IPS DF 6.9 (cell line): ENCODE results near the gene B3GAT3.

ENCODE experiments used
- DNase-seq: peaks from one replicate; pipeline ENCODE4 v3.0.0-alpha.2; 2013; ENCODE audit warnings: low read depth, low spot score
- H3K27ac ChIP-seq: one replicate; pipeline ENCODE4 v1.5.1; 2013; ENCODE audit warnings: low read length, control low read depth
- H3K27me3 ChIP-seq: 2 replicates; pipeline ENCODE4 v1.6.1; 2013; ENCODE audit warnings: mild to moderate bottlenecking, low read length; ENCODE audit not compliant: control insufficient read depth, insufficient read depth
- H3K36me3 ChIP-seq: 2 replicates; pipeline ENCODE4 v1.6.1; 2013; ENCODE audit warnings: low read length; ENCODE audit not compliant: control insufficient read depth, insufficient read depth
- H3K4me1 ChIP-seq: 2 replicates; pipeline ENCODE4 v1.6.1; 2013; ENCODE audit warnings: low read length; ENCODE audit not compliant: control insufficient read depth, insufficient read depth
- H3K4me3 ChIP-seq: 2 replicates; pipeline ENCODE4 v1.5.1; 2013; ENCODE audit warnings: mild to moderate bottlenecking, low read length
- H3K9me3 ChIP-seq: 2 replicates; pipeline ENCODE4 v1.6.1; 2013; ENCODE audit warnings: low read length, inconsistent platforms; ENCODE audit not compliant: control insufficient read depth, insufficient read depth
- WGBS: extraction: QIAGEN DNeasy Blood & Tissue Kit; methylation state at CpG from one replicate; pipeline ENCODE4 v1.1.7; 2013; ENCODE audit warnings: mixed read lengths, missing lambda C conversion rate; ENCODE audit not compliant: insufficient read length, insufficient coverage; 5-methylcytosine and 5-hydroxymethylcytosine counted together

Gene B3GAT3

GRCh38 chr11:62604460-62605120, 17.2 kb downstream of the B3GAT3 start:
- Histone ChIP-seq H3K9me3 (no peaks in the 10 kb centered on the region), H3K4me1 (peaks cover 3% of the 10 kb centered on the region; the same call in 1 of the 2 replicates), H3K27ac (no peak overlapping the region), H3K4me3 (no peak overlapping the region), H3K27me3 (peaks cover 3% of the 10 kb centered on the region; the same call in 1 of the 2 replicates), H3K36me3 (no peaks in the 10 kb centered on the region)
- no CpG with 5 or more reads among the region's 13 CpGs for WGBS
- DNase-seq = no peak

GRCh38 chr11:62603776-62604299, 17.9 kb downstream of the B3GAT3 start:
- Histone ChIP-seq H3K4me1 (peaks cover 4% of the 10 kb centered on the region; the same call in 1 of the 2 replicates), H3K36me3 (no peaks in the 10 kb centered on the region), H3K9me3 (no peaks in the 10 kb centered on the region), H3K4me3 (no peak overlapping the region), H3K27me3 (peaks cover 3% of the 10 kb centered on the region; the same call in 1 of the 2 replicates), H3K27ac (no peak overlapping the region)
- no peak for DNase-seq
- no CpG with 5 or more reads among the region's 8 CpGs for WGBS

- no CpG with 5 or more reads among the region's 13 CpGs for WGBS
- Histone ChIP-seq H3K27ac (no peak overlapping the region), H3K36me3 (peaks cover 3% of the 10 kb centered on the region; the same call in 1 of the 2 replicates), H3K9me3 (no peaks in the 10 kb centered on the region), H3K4me3 (peak overlapping the region; percentile 28; the same call in 1 of the 2 replicates), H3K27me3 (peaks cover 3% of the 10 kb centered on the region; the same call in 1 of the 2 replicates), H3K4me1 (peaks cover 4% of the 10 kb centered on the region; the same call in 1 of the 2 replicates)
- no peak for DNase-seq
These were observed 18.7 kb downstream of the B3GAT3 start for GRCh38 chr11:62603072-62603408.

- H3K27me3 ChIP-seq = peaks cover 3% of the 10 kb centered on the region; the same call in 1 of the 2 replicates
- DNase-seq = no peak
- H3K4me3 ChIP-seq = peak overlapping the region; percentile 28; the same call in 1 of the 2 replicates
- H3K36me3 ChIP-seq = peaks cover 9% of the 10 kb centered on the region; the same call in 1 of the 2 replicates
- H3K27ac ChIP-seq = no peak overlapping the region
- no CpG with 5 or more reads among the region's 96 CpGs for WGBS
- H3K4me1 ChIP-seq = peaks cover 4% of the 10 kb centered on the region; the same call in 1 of the 2 replicates
- no peaks in the 10 kb centered on the region for H3K9me3 ChIP-seq
These were observed 19.4 kb downstream of the B3GAT3 start for GRCh38 chr11:62602141-62603071.

- no CpG with 5 or more reads among the region's 83 CpGs for WGBS
- H3K27ac ChIP-seq = no peak within 1 kb of the TSS
- H3K4me1 ChIP-seq = peaks cover 4% of the 10 kb centered on the region; the same call in 1 of the 2 replicates
- H3K36me3 ChIP-seq = peaks cover 14% of the 10 kb centered on the region
- peak; percentile 95 for DNase-seq
- H3K9me3 ChIP-seq = no peaks in the 10 kb centered on the region
- peaks cover 3% of the 10 kb centered on the region; the same call in 1 of the 2 replicates for H3K27me3 ChIP-seq
- H3K4me3 ChIP-seq = peak within 1 kb of the TSS; percentile 94
These were observed 20.2 kb downstream of the B3GAT3 start, which contains the start of gene MTA2 for GRCh38 chr11:62601372-62602140. Gene MTA2, minus strand, starts transcription at chr11:62601865. Its CDS starts 415 bp downstream, at chr11:62601450.

GRCh38 chr11:62601122-62601371, 20.7 kb downstream of the B3GAT3 start:
- no peak for DNase-seq
- Histone ChIP-seq H3K4me1 (peaks cover 4% of the 10 kb centered on the region; the same call in 1 of the 2 replicates), H3K27me3 (peaks cover 3% of the 10 kb centered on the region; the same call in 1 of the 2 replicates), H3K36me3 (peaks cover 19% of the 10 kb centered on the region), H3K4me3 (peak overlapping the region; percentile 94), H3K9me3 (no peaks in the 10 kb centered on the region), H3K27ac (no peak overlapping the region)
- no CpG with 5 or more reads among the region's 30 CpGs for WGBS

GRCh38 chr11:62600367-62601121, 21.2 kb downstream of the B3GAT3 start:
- peaks cover 25% of the 10 kb centered on the region for H3K36me3 ChIP-seq
- peak overlapping the region; percentile 94 for H3K4me3 ChIP-seq
- DNase-seq = no peak

GRCh38 chr11:62599901-62600300, 21.9 kb downstream of the B3GAT3 start:
- DNase-seq = no peak
- 100% methylated on average over 2 of the region's 5 CpGs for WGBS
- Histone ChIP-seq H3K4me3 (no peak overlapping the region), H3K27me3 (peaks cover 3% of the 10 kb centered on the region; the same call in 1 of the 2 replicates), H3K36me3 (peaks cover 29% of the 10 kb centered on the region), H3K9me3 (no peaks in the 10 kb centered on the region), H3K27ac (no peak overlapping the region), H3K4me1 (peaks cover 4% of the 10 kb centered on the region; the same call in 1 of the 2 replicates)

More at GRCh38 chr11:62600367-62601121, 21.2 kb downstream of the B3GAT3 start:
- no peak overlapping the region for H3K27ac ChIP-seq
- no CpG with 5 or more reads among the region's 26 CpGs for WGBS
- no peaks in the 10 kb centered on the region for H3K9me3 ChIP-seq
- H3K4me1 ChIP-seq = peaks cover 4% of the 10 kb centered on the region; the same call in 1 of the 2 replicates
- peaks cover 3% of the 10 kb centered on the region; the same call in 1 of the 2 replicates for H3K27me3 ChIP-seq

GRCh38 chr11:62599069-62599696, 22.6 kb downstream of the B3GAT3 start:
- no peak overlapping the region for H3K4me3 ChIP-seq
- peaks cover 32% of the 10 kb centered on the region for H3K36me3 ChIP-seq
- H3K9me3 ChIP-seq = no peaks in the 10 kb centered on the region
- peak; percentile 85 for DNase-seq
- peaks cover 3% of the 10 kb centered on the region; the same call in 1 of the 2 replicates for H3K27me3 ChIP-seq
- H3K4me1 ChIP-seq = peaks cover 4% of the 10 kb centered on the region; the same call in 1 of the 2 replicates
- WGBS = no CpG with 5 or more reads among the region's 7 CpGs
- no peak overlapping the region for H3K27ac ChIP-seq
